GM23338 (cell line): ENCODE data around the gene HBD.

Experiments used
- CTCF ChIP-seq, 2 experiments: fragments of 200-600 bp in 1 of 2; sonication (generic) in 1 of 2; conservative IDR thresholded peaks; 2 replicates each; pipeline versions ENCODE4 v1.5.1 to v1.6.1; 2016 to 2017; ENCODE audit warnings: antibody characterized with exemption in 2 of 2, low read depth in 2 of 2, mild to moderate bottlenecking in 2 of 2, moderate library complexity in 1 of 2
- POLR2AphosphoS5 ChIP-seq: IDR thresholded peaks from 2 replicates; pipeline ENCODE4 v1.6.1; 2016; ENCODE audit warnings: antibody characterized with exemption, low read depth

GRCh38 chr11:5280582-5281102 lies 46.4 kb upstream of the HBD start:
- TF ChIP-seq CTCF (conservative IDR thresholded peaks at IDR 0.05; ENCODE audit: low read depth in 2 of 2) (no peak), POLR2AphosphoS5 (no peak)
